ENCODE data around the gene MCOLN3.
"Not testable (repeated sequence)": the region's sequence is repeated elsewhere in the genome, so short reads cannot be mapped to it uniquely, and the experiment has no call there.

DNA sequence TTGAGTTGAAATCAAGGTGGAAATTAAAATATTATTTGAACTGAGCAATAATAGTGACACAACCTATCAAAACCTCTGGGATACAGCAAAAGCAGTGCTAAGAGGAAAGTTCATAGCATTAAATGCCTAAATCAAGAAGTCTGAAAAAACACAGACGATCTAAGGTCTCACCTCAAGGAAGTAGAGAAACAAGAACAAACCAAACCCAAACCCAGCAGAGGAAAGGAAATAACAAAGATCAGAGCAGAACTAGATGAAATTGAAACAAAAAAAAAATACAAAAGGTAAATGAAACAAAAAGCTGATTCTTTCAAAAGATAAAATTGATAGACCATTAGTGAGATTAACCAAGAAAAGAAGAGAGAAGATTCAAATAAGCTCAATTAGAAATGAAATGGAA, 42.7 kb downstream of the MCOLN3 start:
- TF ChIP-seq EZH2 (IDR thresholded peaks at IDR 0.05; ENCODE audit: insufficient read depth, low read length); CTCF (IDR thresholded peaks at IDR 0.05; ENCODE audit: insufficient read depth, low read depth, low read length): not testable (repeated sequence)

Data from astrocyte (in vitro differentiated cells and primary cell).